ENCODE data around the gene LMAN1. TPM values are rescaled to one million over a fixed set of nuclear protein-coding genes. Genes with fewer than 3 reads are reported as not detected.

The LMAN1 gene
- total RNA-seq, 1 donor from 2014 or later: 110 TPM

DNA sequence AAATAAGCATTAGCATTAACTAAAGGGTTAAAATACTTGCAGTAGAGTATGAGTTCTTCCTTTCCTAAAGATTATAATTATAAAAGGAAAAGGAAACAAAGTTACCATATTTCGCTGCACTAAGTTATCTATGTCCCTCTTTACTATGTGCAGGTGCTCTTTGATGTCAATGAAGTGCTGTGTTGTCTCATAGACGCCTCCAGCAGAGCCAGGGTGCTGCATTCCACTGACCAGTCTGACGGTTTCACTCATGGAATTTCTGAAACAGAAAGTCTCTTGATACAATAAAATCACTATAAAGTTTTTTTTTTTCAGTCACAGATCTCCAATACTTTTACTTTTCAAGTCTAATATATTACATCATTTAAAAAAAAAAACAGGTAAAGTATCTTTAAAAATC, 26.1 kb downstream of the LMAN1 start:
- TF ChIP-seq, protein P1, sequence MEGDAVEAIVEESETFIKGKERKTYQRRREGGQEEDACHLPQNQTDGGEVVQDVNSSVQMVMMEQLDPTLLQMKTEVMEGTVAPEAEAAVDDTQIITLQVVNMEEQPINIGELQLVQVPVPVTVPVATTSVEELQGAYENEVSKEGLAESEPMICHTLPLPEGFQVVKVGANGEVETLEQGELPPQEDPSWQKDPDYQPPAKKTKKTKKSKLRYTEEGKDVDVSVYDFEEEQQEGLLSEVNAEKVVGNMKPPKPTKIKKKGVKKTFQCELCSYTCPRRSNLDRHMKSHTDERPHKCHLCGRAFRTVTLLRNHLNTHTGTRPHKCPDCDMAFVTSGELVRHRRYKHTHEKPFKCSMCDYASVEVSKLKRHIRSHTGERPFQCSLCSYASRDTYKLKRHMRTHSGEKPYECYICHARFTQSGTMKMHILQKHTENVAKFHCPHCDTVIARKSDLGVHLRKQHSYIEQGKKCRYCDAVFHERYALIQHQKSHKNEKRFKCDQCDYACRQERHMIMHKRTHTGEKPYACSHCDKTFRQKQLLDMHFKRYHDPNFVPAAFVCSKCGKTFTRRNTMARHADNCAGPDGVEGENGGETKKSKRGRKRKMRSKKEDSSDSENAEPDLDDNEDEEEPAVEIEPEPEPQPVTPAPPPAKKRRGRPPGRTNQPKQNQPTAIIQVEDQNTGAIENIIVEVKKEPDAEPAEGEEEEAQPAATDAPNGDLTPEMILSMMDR (IDR thresholded peaks at IDR 0.05; ENCODE audit: unreplicated experiment): no peak
- no peak for DNase-seq (ENCODE audit: low spot score in 2 of 2, unreplicated experiment in 2 of 2)
- Mint-ChIP-seq H3K4me3 (no peak overlapping the region), H3K36me3 (peaks cover 43% of the 10 kb centered on the region), H3K9me3 (no peaks in the 10 kb centered on the region), H3K27me3 (ENCODE audit: low read depth) (no peaks in the 10 kb centered on the region), H3K27ac (no peak overlapping the region), H3K4me1 (peaks cover 3% of the 10 kb centered on the region)

DNA sequence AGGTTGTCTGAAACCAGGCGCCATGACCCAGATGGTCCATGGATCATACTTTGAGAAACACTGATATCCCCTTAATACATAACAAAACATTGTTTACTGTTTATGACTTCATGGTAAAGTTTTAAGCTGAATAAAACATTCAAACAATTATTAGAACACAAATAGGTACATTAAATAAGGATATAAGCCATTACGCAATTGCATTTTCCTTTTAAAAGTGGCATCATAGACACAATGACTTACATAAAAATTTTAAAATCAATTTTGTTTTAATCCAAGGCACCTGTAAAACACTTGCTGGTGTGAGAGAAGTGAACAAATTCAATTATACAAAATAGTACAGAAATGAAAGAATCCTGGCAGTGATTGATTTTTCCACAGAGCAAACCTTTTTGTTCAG, 30.4 kb downstream of the LMAN1 start:
- no peak for DNase-seq (ENCODE audit: low spot score in 2 of 2, unreplicated experiment in 2 of 2)
- Mint-ChIP-seq H3K27ac (peak overlapping the region; percentile 59), H3K27me3 (ENCODE audit: low read depth) (no peaks in the 10 kb centered on the region), H3K4me3 (no peak overlapping the region), H3K9me3 (peaks cover 7% of the 10 kb centered on the region), H3K4me1 (peaks cover 3% of the 10 kb centered on the region), H3K36me3 (peaks cover 43% of the 10 kb centered on the region)
- TF ChIP-seq, protein P1 (IDR thresholded peaks at IDR 0.05; ENCODE audit: unreplicated experiment): no peak

DNA sequence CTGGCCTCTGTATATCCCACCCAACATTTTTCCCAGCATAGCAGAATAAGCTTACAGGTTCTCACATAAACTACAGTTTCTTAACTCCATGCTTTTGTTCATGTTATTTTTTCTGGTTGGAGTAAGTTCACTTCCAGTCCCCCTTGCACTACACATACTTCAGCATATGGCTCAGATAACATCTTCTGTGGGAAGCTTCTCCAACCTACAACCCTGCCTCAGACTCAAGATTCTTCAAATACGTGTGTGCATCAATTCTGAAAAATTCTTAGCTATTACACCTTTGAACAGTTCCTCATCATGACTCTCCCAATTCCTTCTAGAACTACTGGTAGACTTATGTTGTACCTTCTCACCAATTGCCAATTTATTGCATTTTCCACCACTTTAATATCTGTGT, 33.1 kb downstream of the LMAN1 start:
- Mint-ChIP-seq H3K4me1 (peaks cover 3% of the 10 kb centered on the region), H3K36me3 (peaks cover 33% of the 10 kb centered on the region), H3K9me3 (peaks cover 7% of the 10 kb centered on the region), H3K4me3 (no peak overlapping the region), H3K27ac (no peak overlapping the region), H3K27me3 (ENCODE audit: low read depth) (peaks cover under 1% of the 10 kb centered on the region)
- TF ChIP-seq, protein P1 (IDR thresholded peaks at IDR 0.05; ENCODE audit: unreplicated experiment): no peak
- no peak for DNase-seq (ENCODE audit: low spot score in 2 of 2, unreplicated experiment in 2 of 2)

DNA sequence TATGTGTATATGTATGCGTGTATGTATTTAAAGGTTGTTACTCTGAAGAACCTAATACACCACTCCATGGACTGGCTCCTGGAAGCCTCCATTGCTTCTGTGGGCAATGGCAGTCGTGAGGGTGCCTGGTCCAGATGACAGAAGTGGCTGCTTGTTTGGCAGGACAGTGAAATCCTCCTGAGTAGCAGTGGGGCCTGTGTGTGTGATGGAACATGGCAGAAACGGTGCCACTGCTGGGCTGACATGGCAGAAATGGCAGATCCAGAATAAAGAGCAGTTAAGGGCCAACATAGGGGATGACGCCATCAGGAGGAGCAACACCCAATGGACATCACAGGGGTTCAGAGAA, 34.5 kb downstream of the LMAN1 start:
- no peak overlapping the region for H3K4me3 Mint-ChIP-seq
- H3K36me3 Mint-ChIP-seq: peaks cover 33% of the 10 kb centered on the region
- no peak for DNase-seq (ENCODE audit: low spot score in 2 of 2, unreplicated experiment in 2 of 2)
- H3K27me3 Mint-ChIP-seq (ENCODE audit: low read depth): peaks cover 1% of the 10 kb centered on the region
- H3K9me3 Mint-ChIP-seq: peaks cover 7% of the 10 kb centered on the region
- TF ChIP-seq, protein P1 (IDR thresholded peaks at IDR 0.05; ENCODE audit: unreplicated experiment): no peak
- no peak overlapping the region for H3K27ac Mint-ChIP-seq
- no peaks in the 10 kb centered on the region for H3K4me1 Mint-ChIP-seq

DNA sequence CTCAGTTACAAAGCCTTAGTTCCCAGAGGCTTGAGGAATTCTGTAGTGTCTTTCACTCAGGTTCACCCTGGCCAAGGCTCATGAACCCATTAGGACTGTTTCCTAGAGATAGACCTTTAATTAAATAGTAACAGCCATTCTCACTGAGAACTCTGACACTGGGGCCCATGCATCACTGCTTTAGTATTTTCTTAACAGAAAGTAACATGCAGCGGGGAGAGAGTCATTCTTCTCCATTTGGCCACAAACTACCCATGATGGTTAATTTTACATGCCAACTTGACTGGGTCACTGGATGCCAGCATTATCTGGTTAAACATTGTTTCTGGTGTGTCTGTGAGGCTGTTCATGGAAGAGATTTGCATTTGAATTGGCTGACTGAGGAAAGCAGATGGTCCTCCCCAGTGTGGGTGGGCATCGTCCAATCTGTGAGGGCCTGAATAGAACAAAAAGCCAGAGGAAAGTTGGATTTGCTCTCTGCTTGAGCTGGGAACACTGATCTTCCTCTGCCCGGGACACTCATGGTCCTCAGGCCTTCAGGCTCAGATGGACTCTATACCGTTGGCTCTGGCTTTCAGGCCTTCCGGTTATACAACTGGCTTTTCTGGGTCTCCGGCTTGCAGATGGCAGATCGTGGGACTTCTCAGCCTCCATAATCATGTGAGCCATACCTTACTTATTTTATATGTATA, 35.0 kb downstream of the LMAN1 start:
- Mint-ChIP-seq H3K4me3 (no peak overlapping the region), H3K27ac (no peak overlapping the region), H3K4me1 (peaks cover 2% of the 10 kb centered on the region), H3K27me3 (ENCODE audit: low read depth) (peaks cover 3% of the 10 kb centered on the region), H3K36me3 (peaks cover 33% of the 10 kb centered on the region), H3K9me3 (peaks cover 7% of the 10 kb centered on the region)
- DNase-seq (ENCODE audit: low spot score in 2 of 2, unreplicated experiment in 2 of 2): no peak
- TF ChIP-seq, protein P1 (IDR thresholded peaks at IDR 0.05; ENCODE audit: unreplicated experiment): no peak
